ENCODE measurements around the gene DIP2B. TPM values are rescaled to one million over a fixed set of nuclear protein-coding genes. Genes with fewer than 3 reads are reported as not detected.
A peak's percentile ranks its signal among the peaks of the same experiment; 100 is the strongest.

The DIP2B gene
- total and polyA plus RNA-seq, 2 donors (not counting 1 experiment from before 2014, with no cell fraction given): 12.6 to 21.0 TPM

DNA sequence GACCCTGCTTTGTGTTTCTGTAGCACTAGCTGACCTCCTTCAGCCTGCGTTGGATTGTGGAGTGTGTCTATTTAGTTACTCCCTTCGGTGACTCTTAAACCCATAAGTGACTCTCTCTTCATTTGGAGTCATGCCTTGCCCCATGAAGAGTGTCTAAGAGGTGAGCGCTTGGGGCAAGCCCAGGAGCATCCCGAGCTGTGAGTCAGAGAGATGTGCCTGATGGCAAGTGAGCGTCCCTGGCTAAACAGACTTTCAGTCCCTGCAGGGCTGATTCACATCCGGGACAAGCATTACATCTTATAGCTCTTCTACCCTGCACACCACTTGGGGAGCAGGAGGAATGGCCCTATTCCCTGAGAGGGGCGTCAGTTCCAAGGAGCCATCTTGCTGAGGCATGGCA lies 234.8 kb downstream of the DIP2B start:
- Histone ChIP-seq H3K4me1 (ENCODE audit: control insufficient read depth, extremely low read depth, insufficient read depth, low read length) (no peaks in the 10 kb centered on the region), H3K27me3 (ENCODE audit: control insufficient read depth, insufficient read depth, low read length) (no peaks in the 10 kb centered on the region), H2AFZ (ENCODE audit: low read length) (no peak overlapping the region), H3K79me2 (ENCODE audit: control insufficient read depth, insufficient read depth, low read length) (no peaks in the 10 kb centered on the region), H3K4me2 (ENCODE audit: extremely low read depth, insufficient read depth, low read length) (no peak overlapping the region), H3K9ac (ENCODE audit: insufficient read depth, low read length) (no peak overlapping the region), H3K27ac (ENCODE audit: insufficient read depth, low read length) (no peak overlapping the region), H4K20me1 (ENCODE audit: control insufficient read depth, extremely low read depth, insufficient read depth, low read length) (no peaks in the 10 kb centered on the region), H3K36me3 (ENCODE audit: control insufficient read depth, insufficient read depth, low read length) (peaks cover 4% of the 10 kb centered on the region), H3K9me3 (ENCODE audit: control insufficient read depth, insufficient read depth, low read depth, low read length) (no peaks in the 10 kb centered on the region), H3K4me3 (replicated peaks in 1 of 4; ENCODE audit: control extremely low read depth in 1 of 4, insufficient read depth in 1 of 4, low read depth in 3 of 4, low read length in 4 of 4) (no peak overlapping the region)
- no peak for DNase-seq (ENCODE audit: low read depth in 2 of 2)
- TF ChIP-seq, protein P1, sequence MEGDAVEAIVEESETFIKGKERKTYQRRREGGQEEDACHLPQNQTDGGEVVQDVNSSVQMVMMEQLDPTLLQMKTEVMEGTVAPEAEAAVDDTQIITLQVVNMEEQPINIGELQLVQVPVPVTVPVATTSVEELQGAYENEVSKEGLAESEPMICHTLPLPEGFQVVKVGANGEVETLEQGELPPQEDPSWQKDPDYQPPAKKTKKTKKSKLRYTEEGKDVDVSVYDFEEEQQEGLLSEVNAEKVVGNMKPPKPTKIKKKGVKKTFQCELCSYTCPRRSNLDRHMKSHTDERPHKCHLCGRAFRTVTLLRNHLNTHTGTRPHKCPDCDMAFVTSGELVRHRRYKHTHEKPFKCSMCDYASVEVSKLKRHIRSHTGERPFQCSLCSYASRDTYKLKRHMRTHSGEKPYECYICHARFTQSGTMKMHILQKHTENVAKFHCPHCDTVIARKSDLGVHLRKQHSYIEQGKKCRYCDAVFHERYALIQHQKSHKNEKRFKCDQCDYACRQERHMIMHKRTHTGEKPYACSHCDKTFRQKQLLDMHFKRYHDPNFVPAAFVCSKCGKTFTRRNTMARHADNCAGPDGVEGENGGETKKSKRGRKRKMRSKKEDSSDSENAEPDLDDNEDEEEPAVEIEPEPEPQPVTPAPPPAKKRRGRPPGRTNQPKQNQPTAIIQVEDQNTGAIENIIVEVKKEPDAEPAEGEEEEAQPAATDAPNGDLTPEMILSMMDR (conservative IDR thresholded peaks at IDR 0.05 in 1 of 2, IDR thresholded peaks at IDR 0.05 in 1 of 2; ENCODE audit: low read depth in 1 of 2, low read length in 2 of 2): no peak
- TF ChIP-seq EZH2 (IDR thresholded peaks at IDR 0.05; ENCODE audit: low read length, missing control alignments): no peak

DNA sequence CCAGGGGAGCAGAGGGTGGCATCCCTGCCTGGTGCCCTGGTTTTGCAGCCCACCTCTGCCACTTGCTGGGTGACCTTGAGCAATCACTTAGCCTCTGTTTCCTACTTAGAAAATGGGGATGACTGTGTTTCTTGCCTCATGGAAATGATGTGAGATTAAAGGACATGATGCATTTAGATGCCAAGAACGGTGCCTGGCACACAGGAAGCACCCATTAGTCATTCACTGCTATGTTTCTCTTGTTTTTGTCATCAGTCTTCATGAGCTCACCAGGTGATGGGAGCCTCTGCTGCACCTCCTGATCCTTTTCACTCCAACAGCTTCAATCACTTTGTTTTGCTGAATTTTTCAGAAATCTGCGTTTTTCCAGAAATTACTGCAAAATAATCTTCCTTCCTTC lies 235.5 kb downstream of the DIP2B start:
- Histone ChIP-seq H3K9me3 (ENCODE audit: control insufficient read depth, insufficient read depth, low read depth, low read length) (no peaks in the 10 kb centered on the region), H2AFZ (ENCODE audit: low read length) (no peak overlapping the region), H3K79me2 (ENCODE audit: control insufficient read depth, insufficient read depth, low read length) (no peaks in the 10 kb centered on the region), H4K20me1 (ENCODE audit: control insufficient read depth, extremely low read depth, insufficient read depth, low read length) (no peaks in the 10 kb centered on the region), H3K4me1 (ENCODE audit: control insufficient read depth, extremely low read depth, insufficient read depth, low read length) (no peaks in the 10 kb centered on the region), H3K4me2 (ENCODE audit: extremely low read depth, insufficient read depth, low read length) (no peak overlapping the region), H3K4me3 (replicated peaks in 1 of 4; ENCODE audit: control extremely low read depth in 1 of 4, insufficient read depth in 1 of 4, low read depth in 3 of 4, low read length in 4 of 4) (no peak overlapping the region), H3K27ac (ENCODE audit: insufficient read depth, low read length) (no peak overlapping the region), H3K36me3 (ENCODE audit: control insufficient read depth, insufficient read depth, low read length) (peaks cover 4% of the 10 kb centered on the region), H3K9ac (ENCODE audit: insufficient read depth, low read length) (no peak overlapping the region), H3K27me3 (ENCODE audit: control insufficient read depth, insufficient read depth, low read length) (no peaks in the 10 kb centered on the region)
- DNase-seq (ENCODE audit: low read depth in 2 of 2): peak in 1 of 2 donors; percentile 10
- no peak for TF ChIP-seq EZH2 (IDR thresholded peaks at IDR 0.05; ENCODE audit: low read length, missing control alignments)
- TF ChIP-seq, protein P1 (conservative IDR thresholded peaks at IDR 0.05 in 1 of 2, IDR thresholded peaks at IDR 0.05 in 1 of 2; ENCODE audit: low read depth in 1 of 2, low read length in 2 of 2): no peak

DNA sequence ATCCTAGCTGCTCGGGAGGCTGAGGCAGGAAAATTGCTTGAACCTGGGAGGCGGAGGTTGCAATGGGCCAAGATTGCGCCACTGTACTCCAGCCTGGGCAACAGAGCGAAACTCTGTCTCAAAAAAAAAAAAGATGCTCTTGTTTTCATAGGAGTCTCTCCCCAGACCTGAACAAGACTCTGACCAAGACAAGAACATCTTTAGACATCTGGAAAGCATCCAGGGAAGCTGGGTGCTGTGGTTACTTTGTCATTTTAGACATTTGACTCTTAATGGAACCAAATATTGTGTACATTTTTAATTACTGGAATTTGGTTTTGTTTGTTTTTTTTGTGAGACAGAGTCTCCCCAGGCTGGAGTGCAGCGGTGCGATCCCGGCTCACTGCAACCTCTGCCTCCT lies 238.0 kb downstream of the DIP2B start:
- Histone ChIP-seq H3K27ac (ENCODE audit: insufficient read depth, low read length) (no peak overlapping the region), H3K79me2 (ENCODE audit: control insufficient read depth, insufficient read depth, low read length) (no peaks in the 10 kb centered on the region), H3K9me3 (ENCODE audit: control insufficient read depth, insufficient read depth, low read depth, low read length) (no peaks in the 10 kb centered on the region), H3K4me2 (ENCODE audit: extremely low read depth, insufficient read depth, low read length) (no peak overlapping the region), H3K4me1 (ENCODE audit: control insufficient read depth, extremely low read depth, insufficient read depth, low read length) (no peaks in the 10 kb centered on the region), H4K20me1 (ENCODE audit: control insufficient read depth, extremely low read depth, insufficient read depth, low read length) (no peaks in the 10 kb centered on the region), H3K4me3 (replicated peaks in 1 of 4; ENCODE audit: control extremely low read depth in 1 of 4, insufficient read depth in 1 of 4, low read depth in 3 of 4, low read length in 4 of 4) (no peak overlapping the region), H3K36me3 (ENCODE audit: control insufficient read depth, insufficient read depth, low read length) (peaks cover 4% of the 10 kb centered on the region), H2AFZ (ENCODE audit: low read length) (no peak overlapping the region), H3K9ac (ENCODE audit: insufficient read depth, low read length) (no peak overlapping the region), H3K27me3 (ENCODE audit: control insufficient read depth, insufficient read depth, low read length) (no peaks in the 10 kb centered on the region)
- DNase-seq (ENCODE audit: low read depth in 2 of 2): no peak
- no peak for TF ChIP-seq EZH2 (IDR thresholded peaks at IDR 0.05; ENCODE audit: low read length, missing control alignments)
- TF ChIP-seq, protein P1 (conservative IDR thresholded peaks at IDR 0.05 in 1 of 2, IDR thresholded peaks at IDR 0.05 in 1 of 2; ENCODE audit: low read depth in 1 of 2, low read length in 2 of 2): no peak
